Measurements from ENCODE around the gene LAMB2. TPM values are rescaled to one million over a fixed set of nuclear protein-coding genes. Genes with fewer than 3 reads are reported as not detected.
A peak's percentile ranks its signal among the peaks of the same experiment; 100 is the strongest.

The LAMB2 gene
- total RNA-seq, 4 donors from 2014 or later = 609 to 1,229 (median 740) TPM

DNA sequence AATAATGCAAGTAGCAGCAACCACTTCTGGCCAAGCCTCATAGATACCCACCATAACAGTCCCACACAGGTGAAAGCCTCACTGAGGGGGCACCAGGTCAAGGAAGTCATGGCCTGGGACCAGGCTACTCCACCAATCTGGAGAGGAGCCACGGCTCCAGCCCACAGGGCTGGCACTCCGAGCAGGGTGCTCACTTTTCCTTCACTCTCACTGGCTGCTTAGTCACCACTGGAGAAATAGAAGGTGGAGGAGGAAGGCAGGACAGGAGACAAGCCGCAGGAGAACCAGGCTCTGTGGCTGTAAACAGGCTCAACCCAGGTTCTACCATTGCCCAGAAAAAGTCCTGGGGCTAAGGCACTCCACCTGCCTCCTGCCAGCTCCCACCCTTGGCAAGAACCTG lies 13.4 kb downstream of the LAMB2 start:
- H3K27me3 ChIP-seq = no peaks in the 10 kb centered on the region
- intact Hi-C loops (cut with DNase I) = no loop called here
- TF ChIP-seq, protein P1, sequence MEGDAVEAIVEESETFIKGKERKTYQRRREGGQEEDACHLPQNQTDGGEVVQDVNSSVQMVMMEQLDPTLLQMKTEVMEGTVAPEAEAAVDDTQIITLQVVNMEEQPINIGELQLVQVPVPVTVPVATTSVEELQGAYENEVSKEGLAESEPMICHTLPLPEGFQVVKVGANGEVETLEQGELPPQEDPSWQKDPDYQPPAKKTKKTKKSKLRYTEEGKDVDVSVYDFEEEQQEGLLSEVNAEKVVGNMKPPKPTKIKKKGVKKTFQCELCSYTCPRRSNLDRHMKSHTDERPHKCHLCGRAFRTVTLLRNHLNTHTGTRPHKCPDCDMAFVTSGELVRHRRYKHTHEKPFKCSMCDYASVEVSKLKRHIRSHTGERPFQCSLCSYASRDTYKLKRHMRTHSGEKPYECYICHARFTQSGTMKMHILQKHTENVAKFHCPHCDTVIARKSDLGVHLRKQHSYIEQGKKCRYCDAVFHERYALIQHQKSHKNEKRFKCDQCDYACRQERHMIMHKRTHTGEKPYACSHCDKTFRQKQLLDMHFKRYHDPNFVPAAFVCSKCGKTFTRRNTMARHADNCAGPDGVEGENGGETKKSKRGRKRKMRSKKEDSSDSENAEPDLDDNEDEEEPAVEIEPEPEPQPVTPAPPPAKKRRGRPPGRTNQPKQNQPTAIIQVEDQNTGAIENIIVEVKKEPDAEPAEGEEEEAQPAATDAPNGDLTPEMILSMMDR (IDR thresholded peaks at IDR 0.05) = no peak
- TF ChIP-seq EP300 (IDR thresholded peaks at IDR 0.05) (no peak), POLR2AphosphoS5 (IDR thresholded peaks at IDR 0.05) (no peak), POLR2A (IDR thresholded peaks at IDR 0.05; ENCODE audit: low read depth) (no peak)
- H3K4me1 ChIP-seq = peaks cover 17 to 42% (median 30%) of the 10 kb centered on the region in 4 donors
- peak overlapping the region; percentile 72 to 97 (median 89) for H3K4me3 ChIP-seq
- WGBS = 61% methylated on average over 2 of the region's 3 CpGs
- no peaks in the 10 kb centered on the region for H3K9me3 ChIP-seq
- H3K36me3 ChIP-seq = peaks cover 73 to 84% (median 81%) of the 10 kb centered on the region in 4 donors
- peak overlapping the region; percentile 92 to 98 (median 94) for H3K27ac ChIP-seq (replicated peaks in 1 of 4)
- DNase-seq (ENCODE audit: extremely low spot score) = no peak

- 66% methylated on average over 10 of the region's 10 CpGs for WGBS
- TF ChIP-seq, protein P1 (IDR thresholded peaks at IDR 0.05) = no peak
- TF ChIP-seq EP300 (IDR thresholded peaks at IDR 0.05) (no peak), POLR2AphosphoS5 (IDR thresholded peaks at IDR 0.05) (no peak), POLR2A (IDR thresholded peaks at IDR 0.05; ENCODE audit: low read depth) (no peak)
- Histone ChIP-seq H3K4me1 (peaks cover 17 to 42% (median 30%) of the 10 kb centered on the region in 4 donors), H3K27me3 (no peaks in the 10 kb centered on the region), H3K9me3 (no peaks in the 10 kb centered on the region), H3K27ac (replicated peaks in 1 of 4) (peak overlapping the region; percentile 92 to 98 (median 94)), H3K36me3 (peaks cover 73 to 84% (median 81%) of the 10 kb centered on the region in 4 donors), H3K4me3 (peak overlapping the region in 3 of 4 donors; percentile 72 to 97 (median 92))
- DNase-seq (ENCODE audit: extremely low spot score) = no peak
- intact Hi-C loops (cut with DNase I) = no loop called here
Observed at GRCh38 chr3:49119036-49119435, 13.8 kb downstream of the LAMB2 start.

DNA sequence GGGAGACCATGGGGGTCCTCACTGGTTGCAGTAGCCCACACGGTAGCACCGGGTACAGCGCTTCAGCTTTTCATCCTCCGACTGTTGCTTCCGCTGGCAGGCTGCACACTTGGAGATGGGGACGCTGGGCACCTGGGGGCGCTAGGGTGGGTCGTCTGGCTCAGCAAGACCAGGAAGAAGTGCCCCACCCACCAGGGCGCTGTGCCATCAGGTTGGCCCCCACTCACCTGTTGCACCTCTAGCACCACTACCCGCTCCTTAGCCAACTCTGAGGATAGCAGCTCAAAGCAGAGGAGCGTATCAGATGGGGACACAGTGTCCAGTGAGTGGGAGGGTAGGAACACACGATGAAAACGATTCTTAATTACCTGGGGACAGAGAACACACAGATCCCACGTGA lies 20.6 kb downstream of the LAMB2 start:
- intact Hi-C loops (cut with DNase I) = no loop called here
- peaks cover 92 to 100% (median 100%) of the 10 kb centered on the region in 4 donors for H3K36me3 ChIP-seq
- no peak for DNase-seq (ENCODE audit: extremely low spot score)
- 83% methylated on average over 12 of the region's 14 CpGs for WGBS
- H3K27me3 ChIP-seq = no peaks in the 10 kb centered on the region
- no peaks in the 10 kb centered on the region for H3K9me3 ChIP-seq
- TF ChIP-seq POLR2AphosphoS5 (IDR thresholded peaks at IDR 0.05) (no peak), POLR2A (IDR thresholded peaks at IDR 0.05; ENCODE audit: low read depth) (no peak), EP300 (IDR thresholded peaks at IDR 0.05) (no peak)
- TF ChIP-seq, protein P1 (IDR thresholded peaks at IDR 0.05) = no peak
- no peak overlapping the region for H3K27ac ChIP-seq (replicated peaks in 1 of 4)
- no peak overlapping the region for H3K4me3 ChIP-seq
- H3K4me1 ChIP-seq = peaks cover 0 to 3% (median under 1%) of the 10 kb centered on the region in 4 donors

DNA sequence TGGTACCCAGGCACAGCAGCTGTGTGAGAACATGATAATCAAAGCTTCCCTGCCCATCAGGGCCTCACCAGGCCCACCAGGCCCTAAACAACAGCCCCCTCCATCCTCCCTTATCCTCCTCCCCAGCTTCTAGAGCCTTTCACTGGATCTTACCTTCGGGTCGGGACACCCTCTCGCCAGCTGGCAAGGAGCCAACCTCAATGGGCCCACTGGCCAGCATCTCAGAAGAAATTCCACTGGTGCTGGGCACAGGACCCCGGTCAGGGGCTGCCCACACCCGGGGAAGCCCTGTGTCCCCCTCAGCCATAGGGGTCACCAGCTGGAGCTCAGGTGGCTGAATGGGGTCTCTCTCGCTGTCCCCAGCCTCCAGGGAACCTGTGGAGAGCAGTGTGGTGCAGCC lies 21.5 kb downstream of the LAMB2 start:
- no peak for TF ChIP-seq POLR2A (IDR thresholded peaks at IDR 0.05; ENCODE audit: low read depth)
- TF ChIP-seq EP300 (IDR thresholded peaks at IDR 0.05) = no peak
- TF ChIP-seq POLR2AphosphoS5 (IDR thresholded peaks at IDR 0.05) = no peak
- TF ChIP-seq, protein P1 (IDR thresholded peaks at IDR 0.05) = no peak
- H3K4me1 ChIP-seq = peaks cover 0 to under 1% (median under 1%) of the 10 kb centered on the region in 4 donors
- no peaks in the 10 kb centered on the region for H3K27me3 ChIP-seq
- H3K4me3 ChIP-seq = no peak overlapping the region
- H3K36me3 ChIP-seq = peaks cover 82 to 99% (median 95%) of the 10 kb centered on the region in 4 donors
- no peak overlapping the region for H3K27ac ChIP-seq (replicated peaks in 1 of 4)
- WGBS = 63% methylated on average over 4 of the region's 6 CpGs
- DNase-seq (ENCODE audit: extremely low spot score) = no peak
- intact Hi-C loops (cut with DNase I) = no loop called here
- no peaks in the 10 kb centered on the region for H3K9me3 ChIP-seq

GRCh38 chr3:49110780-49111179 lies 22.1 kb downstream of the LAMB2 start:
- Histone ChIP-seq H3K36me3 (peaks cover 77 to 93% (median 89%) of the 10 kb centered on the region in 4 donors), H3K4me1 (peaks cover under 1 to 6% (median 4%) of the 10 kb centered on the region in 4 donors), H3K27me3 (no peaks in the 10 kb centered on the region), H3K27ac (replicated peaks in 1 of 4) (no peak overlapping the region), H3K9me3 (no peaks in the 10 kb centered on the region), H3K4me3 (no peak overlapping the region)
- WGBS = 88% methylated on average over 8 of the region's 13 CpGs
- TF ChIP-seq POLR2A (IDR thresholded peaks at IDR 0.05; ENCODE audit: low read depth) (no peak), POLR2AphosphoS5 (IDR thresholded peaks at IDR 0.05) (no peak), EP300 (IDR thresholded peaks at IDR 0.05) (no peak)
- TF ChIP-seq, protein P1 (IDR thresholded peaks at IDR 0.05) = no peak
- DNase-seq (ENCODE audit: extremely low spot score) = no peak
- intact Hi-C loops (cut with DNase I) = no loop called here

Measured in esophagus muscularis mucosa (tissue), 4 donors.